HEK293T (cell line): ENCODE data around the gene PBX1.

Experiments used
- ARNT ChIP-seq: fragments of 450-650 bp; IDR thresholded peaks from 2 replicates; pipeline ENCODE4 v1.6.1; 2017; ENCODE audit warnings: mild to moderate bottlenecking
- BHLHE40 ChIP-seq: fragments of 450-650 bp; IDR thresholded peaks from 2 replicates; pipeline ENCODE4 v1.6.1; 2016; ENCODE audit warnings: mild to moderate bottlenecking, moderate library complexity, borderline replicate concordance
- CTBP1 ChIP-seq: fragments of 450-650 bp; IDR thresholded peaks from 2 replicates; pipeline ENCODE4 v1.6.1; 2016; ENCODE audit warnings: borderline replicate concordance
- FOXA1 ChIP-seq: fragments of 450-650 bp; IDR thresholded peaks from 2 replicates; pipeline ENCODE4 v1.6.1; 2016; ENCODE audit warnings: mild to moderate bottlenecking
- FOXK2 ChIP-seq: fragments of 450-650 bp; IDR thresholded peaks from 2 replicates; pipeline ENCODE4 v1.6.1; 2016; ENCODE audit warnings: mild to moderate bottlenecking
- FOXM1 ChIP-seq: fragments of 450-650 bp; IDR thresholded peaks from 2 replicates; pipeline ENCODE4 v1.6.1; 2017; ENCODE audit warnings: mild to moderate bottlenecking, borderline replicate concordance
- NFRKB ChIP-seq: fragments of 450-650 bp; IDR thresholded peaks from 2 replicates; pipeline ENCODE4 v1.6.1; 2016; ENCODE audit warnings: mild to moderate bottlenecking, moderate library complexity
- PKNOX1 ChIP-seq: fragments of 450-650 bp; IDR thresholded peaks from 2 replicates; pipeline ENCODE4 v1.6.1; 2016
- SP1 ChIP-seq: fragments of 450-650 bp; IDR thresholded peaks from 2 replicates; pipeline ENCODE4 v1.6.1; 2017
- SUZ12 ChIP-seq: fragments of 450-650 bp; IDR thresholded peaks from 2 replicates; pipeline ENCODE4 v1.6.1; 2016; ENCODE audit warnings: mild to moderate bottlenecking
- TARDBP ChIP-seq: fragments of 450-650 bp; IDR thresholded peaks from 2 replicates; pipeline ENCODE4 v1.6.1; 2016
- ZNF384 ChIP-seq: fragments of 450-650 bp; IDR thresholded peaks from 2 replicates; pipeline ENCODE4 v1.6.1; 2016

GRCh38 chr1:164699815-164700491 is 141.0 kb downstream of the PBX1 start:
- TF ChIP-seq FOXM1 (no peak), FOXK2 (no peak), SUZ12 (no peak), BHLHE40 (no peak), ZNF384 (no peak), SP1 (no peak), FOXA1 (no peak), ARNT (no peak), NFRKB (no peak), PKNOX1 (no peak), TARDBP (no peak), CTBP1 (no peak)
